Activated CD4-positive, alpha-beta T cell treated with anti-CD3 and anti-CD28 coated beads, Interleukin-2, amount 50 U/mL, for 4 hours (primary cell): ENCODE results near the gene QRFP.
A peak's percentile ranks its signal among the peaks of the same experiment; 100 is the strongest.

Experiments used
- DNase-seq, 2 experiments: peaks; one replicate each; pipeline ENCODE4 v3.0.0-alpha.2; 2020

QRFP gene

GRCh38 chr9:130896233-130897014 lies at the start of gene QRFP:
Gene QRFP, minus strand, starts transcription at chr9:130896812. Its CDS starts 2,974 bp downstream, at chr9:130893838.
- DNase-seq, result no peak

GRCh38 chr9:130945173-130945572 lies 48.6 kb upstream of the QRFP start:
- no peak for DNase-seq

GRCh38 chr9:130944510-130945058 lies 48.0 kb upstream of the QRFP start:
- no peak for DNase-seq

GRCh38 chr9:130943777-130944176 lies 47.2 kb upstream of the QRFP start:
- DNase-seq, result no peak

GRCh38 chr9:130943221-130943620 lies 46.6 kb upstream of the QRFP start:
- no peak for DNase-seq

GRCh38 chr9:130942679-130943078 lies 46.1 kb upstream of the QRFP start:
- no peak for DNase-seq

GRCh38 chr9:130942084-130942483 lies 45.5 kb upstream of the QRFP start:
- no peak for DNase-seq

GRCh38 chr9:130940693-130941576 lies 44.3 kb upstream of the QRFP start:
- peak; percentile 69 to 71 for DNase-seq

- no peak for DNase-seq
Measured at GRCh38 chr9:130940027-130940549, 43.5 kb upstream of the QRFP start.

- DNase-seq, result no peak
Measured at GRCh38 chr9:130939405-130940026, 42.9 kb upstream of the QRFP start.

- DNase-seq, result no peak
Measured at GRCh38 chr9:130938652-130939404, 42.2 kb upstream of the QRFP start, which contains the start of gene FIBCD1. Gene FIBCD1, minus strand, starts transcription at chr9:130939247. Its CDS starts 640 bp downstream, at chr9:130938607.

- DNase-seq, result no peak
Measured at GRCh38 chr9:130938184-130938651, 41.6 kb upstream of the QRFP start.

- DNase-seq, result no peak
Measured at GRCh38 chr9:130937146-130938076, 40.8 kb upstream of the QRFP start.

GRCh38 chr9:130936285-130937117 lies 39.9 kb upstream of the QRFP start:
- no peak for DNase-seq

GRCh38 chr9:130935648-130936271 lies 39.1 kb upstream of the QRFP start:
- no peak for DNase-seq

- DNase-seq, result no peak
Measured at GRCh38 chr9:130934702-130935647, 38.4 kb upstream of the QRFP start.

GRCh38 chr9:130934246-130934645 lies 37.6 kb upstream of the QRFP start:
- DNase-seq, result no peak
